Right ventricle myocardium inferior (tissue), 1 donor: ENCODE data around the gene SOX6. TPM values are rescaled to one million over a fixed set of nuclear protein-coding genes. Genes with fewer than 3 reads are reported as not detected.
"Not testable (repeated sequence)": the region's sequence is repeated elsewhere in the genome, so short reads cannot be mapped to it uniquely, and the experiment has no call there.

Experiments
- ATAC-seq: fragments of 200-7000 bp; cut with Tn5 transposase; one replicate; pipeline ENCODE4 v1.9.1; 2020; ENCODE audit warnings: mild to moderate bottlenecking, moderate library complexity
- DNase-seq: peaks from one replicate; pipeline ENCODE4 v3.0.0; 2021; ENCODE audit errors: missing footprints
- intact Hi-C: fragments of 100-400 bp; cut with DNase I; formaldehyde crosslinking; loops from one replicate; pipeline ENCODE4 v1.11.0; 2022
- total RNA-seq: library from RNA; stranded (reverse); fragmentation: NEBNext Ultra II Directional; extraction: Animal tissue kit (Norgen Biotek cat#: 25700); gene quantifications from one replicate; pipeline ENCODE4 v1.2.1, GENCODE V29; 2021
- donor health status: DM: no; HTN: yes; CAD: no; lungs with severe emphysema.

The SOX6 gene
- total RNA-seq, 1 donor from 2014 or later, result 14.1 TPM

DNA sequence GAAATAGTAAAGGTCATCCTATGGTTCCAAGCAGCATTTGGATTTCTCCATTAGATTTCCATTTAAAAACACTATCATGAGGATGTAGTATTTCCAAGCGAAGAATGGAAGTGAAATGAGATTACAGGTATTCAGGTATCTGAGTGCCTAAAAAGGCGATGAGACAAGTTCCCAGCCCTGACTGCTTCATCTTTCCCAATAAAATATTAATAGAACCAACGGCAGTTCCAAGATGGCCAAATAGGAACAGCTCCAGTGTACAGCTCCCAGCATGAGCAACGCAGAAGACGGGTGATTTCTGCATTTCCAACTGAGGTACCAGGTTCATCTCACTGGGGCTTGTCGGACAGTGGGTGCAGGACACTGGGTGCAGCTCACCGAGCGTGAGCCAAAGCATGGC is 215.2 kb downstream of the SOX6 start:
- intact Hi-C loops, DNase-seq, ATAC-seq: not testable (repeated sequence)

DNA sequence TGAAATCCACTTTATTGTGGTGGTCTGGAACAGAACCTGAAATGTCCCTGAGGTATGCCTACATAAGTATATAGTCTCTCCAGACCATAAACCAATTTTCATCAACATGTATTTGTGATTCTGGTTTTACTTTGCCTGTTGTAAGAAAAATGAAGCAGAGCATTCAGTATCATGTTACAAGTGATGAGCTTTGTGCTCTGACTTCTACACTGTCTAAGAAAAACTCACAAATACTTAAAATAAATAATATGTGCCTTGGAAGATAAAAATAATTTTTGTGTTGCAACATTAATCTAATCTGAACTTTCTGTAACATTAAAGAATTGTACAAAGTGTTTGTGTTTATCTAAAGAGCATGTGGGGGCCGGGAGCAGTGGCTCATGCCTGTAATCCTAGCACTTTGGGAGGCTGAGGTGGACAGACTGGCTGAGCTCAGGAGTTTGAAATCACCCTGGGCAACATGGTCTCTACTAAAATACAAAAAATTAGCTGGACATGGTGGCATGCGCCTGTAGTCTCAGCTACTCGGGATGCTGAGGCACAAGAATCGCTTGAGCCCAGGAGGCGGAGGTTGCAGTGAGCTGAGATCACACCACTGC is 219.5 kb downstream of the SOX6 start:
- intact Hi-C loops, result no loop called here
- DNase-seq, result no peak
- ATAC-seq, result no peak

DNA sequence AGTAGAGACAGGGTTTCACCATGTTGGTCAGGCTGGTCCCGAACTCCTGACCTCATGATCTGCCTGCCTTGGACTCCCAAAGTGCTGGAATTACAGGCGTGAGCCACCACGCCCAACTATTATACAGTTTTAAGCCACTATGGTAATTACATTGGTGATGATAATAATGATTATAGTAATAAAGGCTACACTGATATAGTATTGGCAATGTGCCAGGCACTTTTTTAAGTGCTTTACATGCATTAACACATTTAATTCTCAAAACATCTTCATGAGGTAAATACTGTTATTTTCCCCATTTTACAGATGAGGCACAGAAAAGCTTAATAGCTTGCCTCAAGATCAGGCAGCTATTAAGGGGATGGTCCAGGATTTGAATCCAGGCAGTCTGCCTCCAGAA is 222.5 kb downstream of the SOX6 start:
- intact Hi-C loops, result no loop called here
- DNase-seq (no peak), ATAC-seq (no peak)

DNA sequence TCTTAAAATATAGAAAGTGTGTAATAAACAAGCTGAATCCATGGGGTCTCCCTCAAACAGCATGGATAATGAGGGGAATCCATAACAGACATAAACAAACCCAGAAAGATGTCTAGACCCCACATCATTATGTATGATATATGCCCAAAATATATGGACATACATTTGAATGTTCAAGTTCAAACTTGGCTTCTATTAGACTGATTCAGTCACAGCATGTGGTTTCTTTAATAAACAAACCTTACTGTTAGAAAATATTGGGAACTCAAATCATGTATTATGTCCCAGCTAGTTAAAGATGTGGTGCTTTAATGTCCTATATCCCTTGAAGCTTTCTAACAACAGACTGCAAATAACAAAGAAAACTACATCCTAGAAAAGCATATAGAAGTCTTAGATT is 228.6 kb downstream of the SOX6 start:
- DNase-seq (no peak), ATAC-seq (no peak)
- intact Hi-C loops, result no loop called here

DNA sequence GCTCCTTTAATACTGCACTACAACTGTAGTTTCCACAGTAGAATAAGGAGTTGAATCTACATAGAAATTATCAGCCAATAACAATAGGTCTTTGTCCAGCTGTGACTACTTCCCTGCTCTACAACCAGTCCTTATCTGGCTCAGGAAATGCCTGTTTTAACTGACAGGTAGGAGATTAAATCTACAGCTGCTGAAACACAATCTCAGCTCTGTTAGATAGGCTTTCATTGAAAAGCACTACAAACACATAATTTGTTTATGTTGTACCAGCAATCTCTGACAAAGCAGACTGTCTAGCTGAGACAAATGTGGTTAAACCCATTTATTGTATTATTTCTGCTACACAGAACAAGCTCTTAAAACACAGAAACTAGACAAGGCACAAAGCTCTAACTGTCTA is 230.0 kb downstream of the SOX6 start:
- intact Hi-C loops, result no loop called here
- ATAC-seq (no peak), DNase-seq (no peak)

DNA sequence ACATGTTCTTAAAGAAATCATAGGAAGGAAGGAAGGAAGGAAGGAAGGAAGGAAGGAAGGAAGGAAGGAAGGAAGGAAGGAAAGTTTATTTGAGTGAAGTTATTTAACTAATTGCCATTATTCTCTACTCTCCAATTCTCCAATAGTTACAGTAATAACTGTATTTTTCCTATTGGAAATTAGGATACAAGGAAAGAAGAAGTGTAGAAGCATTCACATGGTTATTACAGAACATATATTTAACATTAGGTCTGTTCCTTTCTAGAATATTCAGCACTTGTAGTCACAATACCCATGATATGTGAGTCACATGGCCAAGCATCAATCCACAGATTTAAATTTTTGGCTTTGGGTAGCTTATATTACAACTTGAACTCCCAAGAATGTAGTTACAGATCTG is 230.6 kb downstream of the SOX6 start:
- intact Hi-C loops, result no loop called here
- DNase-seq, result no peak
- ATAC-seq, result no peak

DNA sequence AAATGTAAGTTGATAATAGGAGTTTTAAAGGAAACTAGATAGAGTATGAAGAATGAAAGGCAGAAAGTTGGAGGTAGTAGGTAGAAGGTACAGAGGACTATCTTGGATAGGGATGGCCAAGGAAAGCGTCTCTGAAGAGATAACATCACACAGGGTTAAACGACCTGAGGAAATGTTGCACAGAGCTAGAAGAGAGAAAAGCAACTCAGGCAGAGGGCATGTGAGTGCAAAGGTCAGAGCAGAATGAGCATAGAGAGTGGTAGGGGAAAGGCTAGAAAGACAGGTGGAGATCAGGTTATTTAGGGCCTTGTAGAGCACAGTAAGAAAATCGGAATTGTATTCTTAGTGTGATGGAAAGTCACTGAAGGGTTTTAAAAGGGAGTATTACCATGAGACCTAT is 232.0 kb downstream of the SOX6 start:
- intact Hi-C loops, result no loop called here
- no peak for ATAC-seq
- DNase-seq, result no peak

DNA sequence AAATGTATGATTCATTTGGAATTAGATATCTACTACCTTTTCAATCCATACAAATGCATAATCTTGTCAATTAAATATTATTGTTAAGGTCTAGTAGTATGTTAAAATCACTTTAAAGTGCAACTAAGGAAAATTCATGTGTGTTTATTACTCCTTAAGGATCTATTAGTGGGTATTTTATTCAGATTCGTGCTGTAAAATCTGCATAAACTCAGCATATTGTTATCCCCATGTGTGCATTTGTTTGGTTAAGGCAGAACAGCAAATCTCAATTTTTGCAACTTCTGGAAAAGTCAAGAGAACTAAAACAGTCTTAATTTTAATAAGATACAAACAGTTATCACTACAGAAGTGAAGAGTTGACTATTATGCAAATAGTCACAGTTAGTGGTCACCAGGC is 234.5 kb downstream of the SOX6 start:
- ATAC-seq (no peak), DNase-seq (no peak)
- intact Hi-C loops, result no loop called here

DNA sequence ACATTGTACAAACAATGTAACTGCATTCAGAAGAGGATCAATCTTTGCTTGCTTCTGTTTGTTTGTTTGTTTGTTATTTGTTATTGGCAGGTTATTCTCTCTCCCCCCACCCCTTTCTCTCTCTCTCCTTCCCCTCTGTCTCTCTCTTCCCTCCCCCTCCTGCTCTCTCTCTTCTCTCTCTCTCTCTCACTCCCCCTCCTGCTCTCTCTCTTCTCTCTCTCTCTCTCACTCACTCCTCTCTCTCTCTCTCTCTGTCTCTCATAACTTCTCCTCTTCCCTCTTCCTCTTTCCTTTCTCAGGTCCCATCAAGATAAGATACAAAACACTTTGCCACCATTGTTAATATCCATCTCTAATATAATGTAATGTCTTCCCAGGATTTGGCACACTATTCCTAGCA is 236.3 kb downstream of the SOX6 start:
- DNase-seq, result no peak
- intact Hi-C loops, result no loop called here
- ATAC-seq, result no peak

DNA sequence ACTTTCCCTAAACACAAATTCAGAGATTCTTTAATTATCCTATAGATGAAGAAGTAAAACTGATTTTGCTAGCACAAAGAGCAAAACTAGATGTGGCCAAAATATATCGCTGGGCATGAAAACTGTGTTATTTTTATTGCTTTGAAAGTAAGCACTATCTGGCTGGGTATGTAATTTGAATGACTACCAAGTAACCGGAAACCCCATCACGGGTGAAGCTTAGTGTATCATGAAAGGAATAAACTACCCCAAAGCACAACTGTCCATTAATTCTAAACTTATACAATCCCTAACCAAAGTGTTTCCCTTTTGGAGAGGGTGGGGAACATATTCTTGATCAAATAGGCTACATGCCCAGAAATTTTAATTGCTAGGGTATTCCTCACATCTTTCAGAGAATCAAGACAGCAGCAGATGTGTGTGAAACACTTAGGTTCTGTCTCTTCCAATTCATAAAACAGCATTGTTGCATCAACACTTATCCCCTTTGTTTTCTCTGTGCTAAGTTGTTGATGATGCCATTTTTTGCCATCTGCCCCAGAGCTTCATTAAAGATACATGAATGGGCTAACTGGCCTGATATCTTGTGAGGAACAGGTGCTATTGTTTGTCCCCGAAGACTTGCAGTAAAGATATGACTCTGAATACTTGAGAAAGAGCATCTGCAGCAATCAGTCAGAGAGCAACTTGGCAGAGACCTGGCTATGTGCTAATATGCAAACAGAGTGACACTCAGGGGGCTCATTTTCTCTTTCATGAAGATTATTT is 238.2 kb downstream of the SOX6 start:
- ATAC-seq (peak; percentile 30), DNase-seq (no peak)
- intact Hi-C loops, result no loop called here

DNA sequence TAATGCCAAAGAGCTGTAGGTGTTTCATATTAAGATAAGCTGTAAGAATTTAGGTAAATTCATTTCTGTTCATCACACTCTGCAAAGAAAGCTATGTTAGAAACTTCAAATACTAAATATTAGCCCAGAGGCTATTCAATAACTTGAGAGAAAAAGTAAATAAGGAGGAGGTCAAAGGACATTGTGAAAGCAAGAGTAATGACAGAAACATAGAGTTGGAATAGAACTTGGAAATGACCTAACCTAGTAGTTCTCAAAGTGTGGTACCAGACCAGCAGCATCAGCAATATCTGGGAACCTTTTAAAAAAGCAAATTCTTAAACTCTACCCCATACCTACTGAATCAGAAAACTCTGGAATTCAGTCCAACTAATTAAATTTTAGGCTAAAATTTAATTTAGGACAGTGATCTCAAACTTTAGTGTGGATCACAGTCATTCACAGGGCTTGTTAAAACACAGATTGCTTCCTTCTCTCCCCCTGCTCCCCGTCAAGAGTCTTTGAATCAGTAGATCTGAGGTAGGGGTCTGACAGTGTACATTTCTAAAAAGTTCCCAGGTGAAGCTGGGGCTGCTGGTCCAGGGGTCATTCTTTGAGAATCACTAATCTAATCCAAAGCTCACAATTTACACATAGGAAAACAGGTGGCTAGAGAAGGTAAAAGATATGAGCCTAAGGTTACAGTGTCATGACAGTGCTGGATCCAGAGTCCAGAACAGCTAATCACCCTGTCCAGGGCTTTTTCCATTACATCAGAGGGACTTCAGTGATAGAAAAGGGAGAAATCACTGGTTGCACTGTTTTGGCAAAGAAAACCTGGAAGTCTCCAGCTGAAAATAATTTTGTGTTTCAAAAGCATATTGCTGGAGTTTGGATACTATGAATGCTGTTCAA is 241.1 kb downstream of the SOX6 start:
- intact Hi-C loops, result no loop called here
- DNase-seq, result no peak
- ATAC-seq, result peak; percentile 81

DNA sequence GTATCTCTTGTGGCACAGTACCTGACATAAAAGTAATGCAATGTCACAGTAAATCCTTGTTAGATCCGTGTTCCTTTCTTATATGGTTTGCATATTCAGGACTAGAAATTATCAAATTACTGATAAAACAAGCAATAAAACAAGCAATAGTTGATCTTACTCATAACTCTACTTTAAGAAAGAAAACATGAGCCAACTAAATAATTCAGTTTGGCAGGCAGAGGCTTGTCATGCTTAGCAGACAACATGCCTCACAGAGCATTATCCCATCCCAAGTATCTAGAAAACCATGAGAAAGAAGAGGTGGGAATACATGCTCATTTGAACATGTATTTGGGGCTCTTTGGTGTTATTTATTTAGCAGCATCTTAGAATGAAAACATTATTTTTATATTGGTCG is 241.9 kb downstream of the SOX6 start:
- no peak for ATAC-seq
- intact Hi-C loops, result no loop called here
- DNase-seq, result no peak

DNA sequence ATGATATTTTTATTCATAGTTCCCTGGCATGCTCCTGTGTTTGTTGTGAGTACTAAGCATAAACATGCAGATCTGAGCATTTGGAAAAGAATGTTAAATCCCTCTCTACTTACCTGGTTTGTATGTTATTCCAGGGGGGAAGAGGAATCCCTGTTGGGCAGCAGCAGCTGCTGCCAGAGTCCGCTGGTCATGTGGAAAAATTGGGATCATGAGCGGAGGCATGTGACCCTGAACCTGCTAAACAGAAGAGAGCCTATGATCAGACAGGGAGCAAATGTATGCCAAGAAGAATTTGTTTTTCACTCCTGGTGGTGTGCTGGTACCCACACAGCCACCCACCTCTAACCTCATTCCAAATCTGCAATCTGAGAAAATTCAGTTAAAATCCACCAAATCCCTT is 244.7 kb downstream of the SOX6 start:
- intact Hi-C loops, result no loop called here
- DNase-seq (no peak), ATAC-seq (no peak)

DNA sequence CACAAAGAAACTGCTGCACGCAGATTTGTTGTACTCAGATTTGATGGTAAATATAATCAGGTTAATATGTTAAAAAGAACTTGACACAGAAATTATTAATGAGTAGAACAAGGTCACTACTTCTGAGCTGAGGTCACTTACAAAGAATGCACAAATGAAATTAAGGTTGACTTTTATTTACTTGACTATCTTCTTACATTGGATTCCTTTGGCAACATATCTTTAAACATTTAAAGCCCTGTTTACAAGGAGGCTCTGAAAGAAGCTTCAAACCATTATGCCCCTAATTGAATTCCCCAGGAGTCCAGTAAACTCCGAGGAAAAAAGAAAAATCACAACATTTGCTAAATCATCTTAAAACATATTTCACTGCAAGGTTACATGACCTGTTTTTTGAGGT is 245.5 kb downstream of the SOX6 start:
- intact Hi-C loops, result no loop called here
- DNase-seq, result no peak
- no peak for ATAC-seq

DNA sequence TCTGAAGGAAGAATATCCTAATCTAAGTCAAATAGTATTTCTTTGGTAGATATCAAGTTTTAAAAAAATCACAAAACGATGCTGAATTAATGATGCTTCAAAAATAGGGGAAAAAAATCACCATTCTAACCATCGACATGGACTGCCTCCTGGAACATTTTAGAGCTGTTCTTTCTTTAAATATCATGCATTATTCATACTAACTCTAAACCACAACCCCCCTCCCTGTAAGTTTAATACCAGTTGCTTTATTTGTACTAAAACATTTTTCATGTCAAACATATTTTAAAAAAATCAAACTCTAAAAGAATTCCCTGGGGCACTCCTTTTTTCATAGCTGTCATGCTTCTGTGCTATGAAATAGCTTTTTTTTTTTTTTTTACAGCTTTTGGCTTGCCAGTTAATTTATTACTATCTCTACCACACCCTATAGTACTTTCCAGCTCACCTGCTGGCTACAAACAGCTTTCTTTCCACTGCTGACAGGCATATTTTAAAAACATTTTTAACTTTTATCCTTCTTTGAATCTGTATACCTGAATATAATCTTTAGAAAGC is 256.9 kb downstream of the SOX6 start:
- no peak for DNase-seq
- no peak for ATAC-seq
- intact Hi-C loops, result no loop called here

DNA sequence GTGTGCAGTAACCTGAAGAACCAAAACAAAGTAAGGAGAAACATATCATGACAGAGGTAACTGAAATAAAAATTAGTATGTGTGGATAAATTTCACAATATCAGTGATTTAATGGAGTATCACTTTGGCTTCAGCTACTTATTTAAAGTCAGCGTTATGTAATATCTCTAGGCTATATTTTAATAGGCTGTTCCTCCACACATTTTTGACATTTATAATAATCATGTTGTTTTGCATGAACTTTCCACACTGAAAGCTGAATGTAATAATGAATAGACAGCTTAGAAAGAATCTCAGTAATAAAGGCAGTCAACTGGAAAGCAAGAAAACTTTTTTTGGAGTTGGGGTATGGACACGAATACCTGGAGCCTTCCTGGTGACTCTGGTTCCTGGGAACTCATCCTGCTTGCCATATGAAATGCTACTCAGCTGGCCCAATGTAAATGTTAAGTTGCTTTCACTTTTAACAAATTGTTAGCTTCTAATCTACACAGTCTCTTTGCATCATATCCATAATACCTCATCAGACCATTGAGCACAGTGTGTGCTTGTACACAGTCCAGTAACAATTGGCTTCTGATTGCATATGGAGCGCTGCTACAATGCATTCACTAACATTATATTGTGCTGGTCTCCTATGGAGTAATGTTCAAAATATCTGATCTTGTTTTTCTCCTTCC is 257.7 kb downstream of the SOX6 start:
- ATAC-seq, result no peak
- intact Hi-C loops, result no loop called here
- no peak for DNase-seq

DNA sequence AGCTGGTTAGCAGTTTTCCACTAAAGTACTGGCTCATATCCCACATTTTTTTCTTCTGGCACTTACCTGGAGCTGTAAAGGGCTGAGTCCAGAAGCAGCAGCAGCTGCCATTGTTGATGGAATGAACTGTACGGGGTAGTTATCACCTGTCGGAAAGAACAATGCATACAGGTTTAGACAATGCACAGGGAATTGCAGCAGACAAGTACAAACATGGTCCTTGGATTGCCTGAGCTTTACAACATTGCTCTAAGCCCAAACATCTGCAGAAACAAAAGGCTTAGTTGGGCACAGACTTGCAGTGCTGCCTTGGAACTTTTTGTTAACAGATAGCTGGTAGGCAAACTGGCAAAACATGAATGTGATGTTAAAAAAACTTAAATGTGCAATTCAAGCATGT is 258.8 kb downstream of the SOX6 start:
- ATAC-seq, result no peak
- no peak for DNase-seq
- intact Hi-C loops, result no loop called here

DNA sequence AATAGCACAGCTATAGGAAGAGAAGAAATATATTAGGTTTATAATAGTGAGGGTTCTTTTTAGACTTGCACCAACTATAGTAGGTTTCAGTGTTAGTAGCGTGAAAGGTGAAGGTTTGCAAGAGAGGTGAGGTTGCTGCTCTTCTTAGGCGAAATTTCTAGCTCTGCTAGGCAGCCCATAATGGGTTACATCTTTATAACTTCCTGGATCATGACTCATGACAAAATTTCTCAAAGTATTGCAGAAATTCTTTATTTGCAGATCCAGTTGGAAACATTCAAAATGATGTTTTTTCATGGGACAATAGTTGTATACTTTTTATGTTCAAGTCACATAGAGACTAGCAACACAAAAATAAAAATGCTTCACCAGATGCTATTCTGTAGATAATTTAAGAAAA is 260.0 kb downstream of the SOX6 start:
- intact Hi-C loops, result no loop called here
- DNase-seq (no peak), ATAC-seq (no peak)

DNA sequence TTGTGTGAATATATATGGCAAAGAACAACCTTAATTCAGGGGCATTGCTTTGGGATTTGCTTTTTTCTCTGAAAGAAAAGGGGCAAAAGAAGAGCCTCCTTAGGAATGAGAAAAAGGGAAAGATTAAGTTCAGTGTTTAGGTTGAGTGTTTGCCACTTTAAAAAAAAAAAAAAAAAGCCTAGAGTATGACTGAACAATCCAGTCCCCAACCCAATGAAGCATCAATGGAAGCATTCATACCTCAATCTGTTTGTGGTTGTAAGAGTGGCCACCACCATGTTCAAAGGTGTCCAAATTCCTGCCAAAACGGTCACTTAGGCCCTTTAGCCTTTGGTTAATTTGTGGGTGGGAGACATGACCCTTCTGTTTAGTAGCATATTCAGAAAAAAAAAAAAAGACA is 260.6 kb downstream of the SOX6 start:
- ATAC-seq (no peak), DNase-seq (no peak)
- intact Hi-C loops, result no loop called here
